Fibroblast of lung (primary cell): Measurements from ENCODE around the gene PRKCQ.

Experiments
- CTCF ChIP-seq, 2 donors: IDR thresholded peaks in 1 of 2; conservative IDR thresholded peaks in 1 of 2; 1 replicate in 1 of 2; 2 replicates in 1 of 2; pipeline ENCODE4 v1.5.1; 2011 to 2012; ENCODE audit warnings: low read length in 2 of 2, control low read depth in 1 of 2, inconsistent platforms in 1 of 2, low read depth in 1 of 2, mild to moderate bottlenecking in 1 of 2
- EZH2 ChIP-seq: IDR thresholded peaks from 2 replicates; pipeline ENCODE4 v1.5.1; 2012; ENCODE audit warnings: low read length, control low read depth, mild to moderate bottlenecking; ENCODE audit errors: missing control alignments

GRCh38 chr10:6581778-6582228, 1.7 kb upstream of the PRKCQ start:
- no peak for TF ChIP-seq CTCF (conservative IDR thresholded peaks at IDR 0.05 in 1 of 2, IDR thresholded peaks at IDR 0.05 in 1 of 2; ENCODE audit: low read depth in 1 of 2, low read length in 2 of 2)
- TF ChIP-seq EZH2: no peak
